Cardiac fibroblast (primary cell): Measurements from ENCODE around the gene GSE1.

Experiments used
- DNase-seq, 2 donors: peaks; one replicate each; pipeline versions ENCODE4 v3.0.0 to v3.0.0-alpha.2; 2010; ENCODE audit warnings: low read depth in 2 of 2
- H3K4me3 ChIP-seq, 2 donors: replicated peaks in 1 of 2; 1 replicate in 1 of 2; 2 replicates in 1 of 2; pipeline ENCODE4 v1.5.1; 2011; ENCODE audit warnings: low read depth in 2 of 2, low read length in 2 of 2, mild to moderate bottlenecking in 2 of 2, moderate library complexity in 1 of 2
- CTCF ChIP-seq: IDR thresholded peaks from one replicate; pipeline ENCODE4 v1.5.1; 2011; ENCODE audit warnings: low read depth, mild to moderate bottlenecking, low read length, inconsistent platforms

GSE1 gene

GRCh38 chr16:85685251-85685650 is 72.1 kb downstream of the GSE1 start:
- H3K4me3 ChIP-seq: no peak overlapping the region
- no peak for TF ChIP-seq CTCF
- no peak for DNase-seq

- no peak overlapping the region for H3K4me3 ChIP-seq
- no peak for DNase-seq
- TF ChIP-seq CTCF: no peak
Measured at GRCh38 chr16:85686912-85687591, 73.9 kb downstream of the GSE1 start.

GRCh38 chr16:85687651-85688471 is 74.7 kb downstream of the GSE1 start:
- peak overlapping the region; percentile 70 to 75 for H3K4me3 ChIP-seq
- TF ChIP-seq CTCF: no peak

GRCh38 chr16:85688586-85689284 is 75.6 kb downstream of the GSE1 start, which contains the start of gene GINS2:
Gene GINS2 (minus strand): TSS chr16:85688954. CDS start chr16:85688898, 56 bp downstream.
- TF ChIP-seq CTCF: no peak
- peak; percentile 84 to 93 for DNase-seq
- H3K4me3 ChIP-seq: peak within 1 kb of the TSS; percentile 70 to 75

More at GRCh38 chr16:85687651-85688471, 74.7 kb downstream of the GSE1 start:
- DNase-seq: no peak

GRCh38 chr16:85689285-85689949 is 76.3 kb downstream of the GSE1 start:
- no peak for TF ChIP-seq CTCF
- no peak for DNase-seq
- peak overlapping the region; percentile 41 to 42 for H3K4me3 ChIP-seq

- DNase-seq: no peak
- no peak for TF ChIP-seq CTCF
- H3K4me3 ChIP-seq: no peak overlapping the region
Measured at GRCh38 chr16:85689950-85690320, 76.8 kb downstream of the GSE1 start.
